HG03457 (cell line): ENCODE data around the gene PHF3.
"Not testable (repeated sequence)": the region's sequence is repeated elsewhere in the genome, so short reads cannot be mapped to it uniquely, and the experiment has no call there.

Source experiments
- ATAC-seq: cut with Tn5 transposase; IDR thresholded peaks from one replicate; pipeline ENCODE4 v1.9.1; 2021; ENCODE audit warnings: moderate number of reproducible peaks; ENCODE audit not compliant: unreplicated experiment

Gene PHF3

DNA sequence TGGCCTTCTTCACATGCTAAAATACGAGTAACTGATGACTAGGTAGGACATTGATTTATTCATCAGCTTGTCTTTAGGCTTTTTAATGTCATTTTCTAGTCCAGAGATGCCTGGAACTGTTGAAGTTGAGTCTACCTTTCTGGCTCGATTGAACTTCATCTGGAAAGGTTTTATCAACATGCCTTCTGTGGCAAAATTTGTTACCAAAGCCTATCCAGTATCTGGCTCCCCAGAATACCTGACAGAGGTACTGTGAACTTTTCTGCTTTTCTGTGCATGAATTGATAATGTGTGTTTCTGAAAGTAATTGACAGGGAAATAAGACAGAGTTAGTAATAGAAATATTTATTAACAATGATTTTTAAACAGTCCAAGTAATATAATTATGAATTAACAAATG is 71.0 kb downstream of the PHF3 start:
- no peak for ATAC-seq

DNA sequence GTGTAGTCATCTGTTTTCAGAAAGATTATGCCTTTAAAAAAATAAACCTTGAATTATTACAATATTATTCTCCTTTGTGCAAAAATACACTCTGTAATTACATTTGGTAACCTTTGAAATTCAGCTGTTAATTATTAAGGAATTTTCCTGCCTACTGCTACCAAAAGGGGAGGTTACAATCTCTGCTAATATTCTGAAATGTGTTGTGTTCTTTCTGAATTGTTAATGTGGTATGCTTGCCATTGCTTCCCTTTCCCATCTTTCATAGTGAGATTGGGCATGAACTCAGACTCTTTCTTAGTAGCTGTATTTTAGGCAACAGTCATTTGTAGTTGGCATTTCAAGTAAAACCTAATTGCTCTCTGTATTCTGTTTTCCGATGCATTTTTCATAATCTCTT is 73.0 kb downstream of the PHF3 start:
- no peak for ATAC-seq

DNA sequence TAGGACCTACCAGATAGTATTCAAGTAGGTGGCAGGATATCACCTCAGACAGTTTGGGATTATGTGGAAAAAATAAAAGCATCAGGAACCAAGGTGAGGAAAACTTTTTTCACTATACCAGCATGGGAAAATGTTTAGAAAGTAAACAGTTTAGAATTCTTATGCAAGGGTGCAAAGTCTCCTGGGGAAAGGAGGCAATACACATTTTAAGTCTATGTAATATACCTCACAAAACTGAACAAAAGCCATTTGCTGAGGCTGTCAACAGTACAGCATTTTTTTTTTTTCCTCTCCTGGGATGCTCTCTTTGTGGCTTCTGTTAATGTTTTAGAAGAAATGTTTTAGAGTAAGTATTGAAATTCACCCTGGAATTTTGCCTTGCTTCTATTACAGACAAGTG is 73.5 kb downstream of the PHF3 start:
- ATAC-seq, result no peak

DNA sequence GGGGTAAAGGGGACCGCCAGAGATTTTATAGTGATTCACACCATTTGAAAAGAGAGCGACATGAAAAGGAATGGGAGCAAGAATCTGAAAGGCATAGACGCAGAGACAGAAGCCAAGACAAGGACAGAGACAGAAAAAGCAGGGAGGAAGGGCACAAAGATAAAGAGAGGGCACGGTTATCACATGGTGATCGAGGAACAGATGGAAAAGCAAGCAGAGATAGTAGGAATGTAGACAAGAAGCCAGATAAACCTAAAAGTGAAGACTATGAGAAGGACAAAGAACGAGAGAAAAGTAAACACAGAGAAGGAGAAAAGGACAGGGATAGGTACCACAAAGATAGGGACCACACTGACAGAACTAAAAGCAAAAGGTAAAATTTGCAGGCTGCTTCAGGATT is 77.7 kb downstream of the PHF3 start:
- ATAC-seq, result no peak

DNA sequence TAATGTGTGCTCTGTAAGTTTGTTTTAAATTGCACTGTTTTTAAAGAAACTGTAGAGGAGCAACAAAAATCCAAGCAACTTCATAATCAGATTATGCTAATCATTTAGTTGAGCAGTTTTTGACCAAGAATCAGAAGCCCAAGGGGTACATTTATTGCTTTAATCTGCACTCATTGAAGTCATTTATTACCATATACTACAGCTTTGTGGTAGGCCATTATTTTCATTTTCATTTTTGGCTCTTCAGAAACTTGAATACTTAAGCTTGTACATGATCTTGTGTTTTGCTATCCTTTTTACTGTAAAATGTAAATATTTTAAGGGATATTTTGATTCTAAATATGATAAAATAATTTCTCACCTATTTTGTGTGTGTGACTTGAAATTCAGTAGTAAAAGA is 78.5 kb downstream of the PHF3 start:
- no peak for ATAC-seq

DNA sequence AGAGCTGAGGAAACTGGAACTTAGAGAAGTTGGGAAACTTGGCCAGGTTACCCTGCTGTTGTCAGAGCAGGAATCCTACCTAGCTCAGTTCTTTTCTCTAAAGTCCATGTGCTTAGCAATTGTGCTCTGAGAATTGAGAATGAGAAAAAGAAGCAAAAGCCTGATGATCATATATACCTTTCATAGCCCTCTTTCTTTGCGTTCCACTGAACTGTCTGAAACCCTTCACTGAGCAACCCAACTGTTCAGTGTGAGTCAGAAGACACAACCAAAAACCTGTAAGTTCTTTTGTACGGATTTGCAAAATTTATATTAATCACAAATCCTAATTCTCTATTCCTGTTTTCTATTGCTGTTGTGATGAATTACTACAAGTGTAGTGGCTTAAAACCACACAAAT is 80.6 kb downstream of the PHF3 start:
- ATAC-seq, result no peak

DNA sequence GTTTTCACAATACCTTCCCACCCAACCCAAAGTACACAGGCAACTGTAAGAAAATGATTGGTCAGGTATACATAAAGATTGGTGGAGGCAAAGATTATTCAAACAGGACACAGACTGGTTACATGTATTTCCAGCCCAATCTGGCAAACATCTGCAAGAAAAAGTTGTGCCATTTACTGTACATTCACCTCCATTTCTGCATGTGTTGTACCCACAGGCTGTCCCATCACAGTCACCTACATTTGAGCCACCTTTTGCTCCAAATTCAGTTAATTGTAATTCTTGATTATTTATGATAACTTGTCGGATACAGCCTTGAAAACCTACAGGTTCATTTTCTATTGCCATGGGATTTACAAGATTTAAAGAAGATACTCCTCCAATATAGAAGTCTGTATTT is 85.6 kb downstream of the PHF3 start:
- no peak for ATAC-seq

DNA sequence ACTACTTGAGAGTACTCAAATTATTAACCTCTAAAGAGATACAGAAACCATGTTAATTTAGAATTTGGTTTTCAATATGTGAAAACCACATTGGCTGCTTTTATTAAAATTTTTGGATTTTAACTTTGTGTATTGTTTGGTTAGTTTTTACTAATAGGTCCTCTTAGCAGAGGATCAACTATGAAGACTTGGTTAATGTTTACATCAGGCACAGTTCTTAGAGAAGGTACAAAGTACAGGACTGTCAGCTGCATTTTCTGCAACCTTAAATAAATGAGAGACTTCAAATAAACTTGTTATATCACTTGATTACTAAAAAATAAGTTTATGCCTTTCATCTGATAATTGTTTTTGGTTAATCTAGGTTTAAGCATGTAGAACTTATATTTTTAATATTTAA is 89.1 kb downstream of the PHF3 start:
- ATAC-seq, result no peak

DNA sequence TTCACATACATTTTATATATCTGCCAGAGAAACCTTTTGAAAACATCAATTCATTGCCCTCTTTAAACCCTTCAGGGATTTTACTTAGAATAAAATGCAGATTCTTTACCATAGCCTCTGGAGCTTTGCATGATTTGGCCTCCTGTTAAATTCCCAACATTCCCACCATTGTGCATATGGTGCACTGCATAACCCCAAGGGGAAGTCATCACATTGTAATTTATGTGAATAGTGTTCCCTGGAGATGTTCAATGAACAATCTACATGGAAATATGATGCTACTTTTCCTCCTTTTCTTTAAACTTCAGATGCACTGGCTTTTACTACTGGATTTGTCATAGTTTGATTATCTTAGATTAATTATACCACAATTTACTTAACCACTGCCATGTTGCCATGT is 94.7 kb downstream of the PHF3 start:
- no peak for ATAC-seq

DNA sequence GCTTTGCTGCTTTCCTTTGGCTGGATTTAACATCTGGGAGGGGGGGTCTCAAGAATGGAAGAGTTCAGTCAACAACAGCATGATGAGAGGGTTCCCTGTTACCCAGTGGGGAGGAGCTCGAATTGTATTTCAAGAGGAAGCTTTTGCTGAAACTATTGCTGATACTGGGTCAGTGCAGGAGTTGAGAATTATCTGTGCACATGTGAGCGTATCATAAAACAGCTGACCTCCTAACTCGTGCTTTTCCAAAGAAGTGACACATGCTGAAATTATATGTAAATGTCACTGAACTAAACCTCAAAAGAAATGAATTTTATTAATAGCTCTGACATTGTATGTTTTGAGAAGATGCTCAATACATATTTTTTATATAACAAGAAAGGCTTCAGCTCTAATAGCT is 96.3 kb downstream of the PHF3 start:
- ATAC-seq, result no peak

DNA sequence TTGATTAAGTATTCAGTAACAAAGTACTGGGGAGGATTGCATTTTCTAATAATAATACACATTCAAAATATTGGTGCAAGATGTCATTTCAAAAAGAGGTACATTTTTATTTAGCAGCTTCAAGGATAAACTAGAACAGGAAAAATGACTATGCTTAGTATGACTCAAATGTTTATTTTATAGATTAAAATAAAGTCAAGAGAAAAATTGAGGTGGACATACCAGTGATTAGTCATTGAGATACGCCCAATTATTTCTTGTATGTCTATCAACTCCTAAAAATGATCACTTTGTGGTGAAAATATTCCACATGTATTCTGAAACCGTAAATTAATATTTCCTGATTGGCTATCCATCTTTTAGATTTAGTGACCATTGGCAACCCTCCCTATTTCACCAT is 96.7 kb downstream of the PHF3 start:
- ATAC-seq, result no peak

DNA sequence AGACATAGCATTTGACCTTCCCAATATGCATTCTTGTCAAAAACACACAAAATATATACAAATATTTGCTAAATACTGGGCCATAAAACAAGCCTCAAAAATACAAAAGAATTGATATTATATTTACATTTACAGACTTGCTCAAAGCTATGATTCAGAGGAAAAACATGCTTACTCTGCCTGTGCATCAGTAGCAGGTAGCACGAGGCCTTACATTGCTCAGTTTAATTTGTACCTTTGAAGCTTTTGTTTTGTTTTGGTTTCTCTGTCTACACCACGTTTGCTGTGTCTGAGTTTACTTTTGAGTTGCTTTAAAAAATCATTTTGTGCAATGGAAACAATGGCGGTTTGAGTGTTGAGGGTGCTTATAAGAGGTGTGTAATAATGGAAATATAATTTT is 99.3 kb downstream of the PHF3 start:
- ATAC-seq, result no peak

DNA sequence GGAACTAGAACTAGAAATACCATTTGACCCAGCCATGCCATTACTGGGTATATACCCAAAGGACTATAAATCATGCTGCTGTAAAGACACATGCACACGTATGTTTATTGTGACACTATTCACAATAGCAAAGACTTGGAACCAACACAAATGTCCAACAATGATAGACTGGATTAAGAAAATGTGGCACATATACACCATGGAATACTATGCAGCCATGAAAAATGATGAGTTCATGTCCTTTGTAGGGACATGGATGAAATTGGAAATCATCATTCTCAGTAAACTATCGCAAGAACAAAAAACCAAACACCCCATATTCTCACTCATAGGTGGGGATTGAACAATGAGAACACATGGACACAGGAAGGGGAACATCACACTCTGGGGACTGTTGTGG is 102.6 kb downstream of the PHF3 start:
- not testable (repeated sequence) for ATAC-seq

DNA sequence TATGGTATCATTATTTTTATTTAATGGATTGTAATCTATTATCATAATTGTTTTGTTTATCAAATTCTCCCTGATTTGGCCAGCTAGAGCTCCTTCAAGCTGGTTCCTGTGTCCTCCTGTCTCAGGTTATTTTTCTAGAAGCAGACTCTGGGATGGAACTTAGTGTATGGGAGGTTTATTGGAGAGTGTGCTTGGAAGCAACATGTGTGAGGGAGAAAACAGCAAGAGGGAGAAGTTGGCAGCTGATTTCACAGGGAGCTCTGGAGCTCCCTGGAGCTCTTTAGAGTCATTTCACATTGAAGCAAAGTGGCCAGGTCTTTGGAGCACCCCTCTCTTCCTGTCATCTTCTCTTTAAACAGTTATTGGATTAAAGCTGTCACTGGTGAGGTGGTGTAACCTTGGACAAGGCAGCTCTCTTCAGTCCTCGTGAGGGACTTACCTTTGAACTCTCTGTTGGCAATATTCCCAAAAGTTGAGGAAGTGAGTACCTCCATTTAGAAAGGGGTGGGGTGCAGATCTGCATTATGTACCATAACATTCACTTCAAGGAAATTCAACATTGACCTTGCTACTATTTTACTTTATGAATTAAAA is 103.6 kb downstream of the PHF3 start:
- ATAC-seq, result no peak

DNA sequence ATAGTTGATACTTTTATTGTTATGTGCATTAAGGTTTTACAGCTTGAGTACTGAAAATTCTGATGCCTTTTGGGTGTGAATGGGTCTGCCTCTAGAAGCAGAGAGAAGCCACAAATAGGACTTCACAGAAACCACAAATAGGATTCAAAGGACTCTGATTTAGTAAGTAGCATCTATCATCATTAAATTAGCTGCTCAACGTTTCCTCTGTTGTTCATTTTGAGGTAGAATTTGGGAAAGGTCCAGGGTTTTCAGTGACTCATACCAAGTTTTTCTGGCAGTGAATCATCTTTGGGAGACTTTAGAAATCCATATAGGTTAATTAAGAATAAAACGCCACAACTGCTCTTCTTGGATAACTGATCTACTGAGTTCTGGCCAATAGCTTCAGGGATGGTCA is 105.1 kb downstream of the PHF3 start:
- no peak for ATAC-seq

DNA sequence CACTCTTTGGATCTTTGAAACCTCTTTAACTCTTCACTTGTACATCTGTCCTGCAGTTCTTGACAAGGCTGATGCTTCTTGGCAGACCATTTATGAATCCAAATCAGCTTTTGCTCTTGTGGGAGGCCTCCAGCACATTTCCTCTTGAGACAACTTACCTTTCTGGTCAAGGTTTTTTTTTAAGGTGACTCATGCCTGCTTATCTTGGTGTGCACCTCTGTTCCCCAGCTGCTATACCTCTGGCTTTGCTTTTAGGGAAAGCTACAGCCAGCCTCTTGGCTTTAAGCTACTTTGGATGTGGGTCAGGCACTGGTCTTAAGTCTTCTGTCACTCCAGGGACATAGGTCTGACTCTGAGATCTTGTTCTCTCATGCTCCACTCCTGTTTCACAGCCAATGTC is 106.5 kb downstream of the PHF3 start:
- no peak for ATAC-seq

DNA sequence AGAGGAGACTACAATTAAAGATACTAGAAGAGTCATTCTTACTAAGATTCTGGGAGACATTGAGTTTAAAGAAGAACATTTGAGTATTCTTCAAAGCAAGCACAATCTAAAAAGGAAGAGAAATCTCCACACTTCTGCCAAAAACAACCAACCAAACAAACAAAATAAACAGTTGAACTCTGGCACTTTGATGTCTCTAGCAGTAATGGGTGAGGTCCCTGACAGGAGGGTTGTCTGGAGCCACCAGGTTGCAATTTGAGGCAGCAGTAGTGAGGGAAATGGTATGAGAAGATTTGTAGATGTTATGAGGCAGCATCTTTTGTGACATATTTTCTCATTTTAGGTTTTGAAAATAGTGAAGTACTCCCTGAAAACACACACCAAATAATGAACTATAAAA is 108.1 kb downstream of the PHF3 start:
- ATAC-seq, result no peak

DNA sequence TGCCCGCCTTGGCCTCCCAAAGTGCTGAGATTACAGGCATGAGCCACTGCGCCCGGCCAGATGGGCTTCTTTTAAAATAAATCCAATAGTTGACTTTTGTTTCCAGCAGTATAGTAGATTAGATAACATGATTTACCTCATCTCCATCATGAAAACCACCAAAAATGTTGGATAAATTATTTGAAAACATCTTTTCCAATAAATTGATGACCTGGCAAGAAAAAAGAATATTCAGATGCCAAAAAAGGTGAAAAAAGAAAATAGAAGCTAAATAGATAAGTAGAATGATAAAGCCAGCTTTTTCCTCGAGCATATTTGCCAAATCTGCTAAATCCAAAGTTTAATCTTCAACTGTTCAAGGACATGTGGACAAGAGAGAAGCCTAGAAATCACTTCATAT is 109.2 kb downstream of the PHF3 start:
- ATAC-seq, result no peak

DNA sequence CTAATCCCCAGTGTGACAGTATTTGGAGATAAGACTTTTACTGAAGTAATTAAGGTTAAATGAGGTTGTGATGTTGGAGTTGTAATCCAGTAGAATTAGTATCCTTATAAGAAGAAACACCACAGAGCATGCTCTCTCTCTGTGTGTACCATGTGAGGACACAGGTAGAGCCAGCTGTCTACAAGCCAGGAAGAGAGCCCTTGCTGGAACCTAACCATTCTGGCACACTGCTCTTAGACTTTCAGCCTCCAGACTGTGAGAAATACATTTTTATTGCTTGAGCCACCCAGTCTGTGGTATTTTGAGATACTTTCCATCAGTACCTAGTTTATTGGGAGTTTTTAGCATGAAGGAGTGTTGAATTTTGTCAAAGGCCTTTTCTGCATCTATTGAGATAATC is 110.2 kb downstream of the PHF3 start:
- no peak for ATAC-seq

DNA sequence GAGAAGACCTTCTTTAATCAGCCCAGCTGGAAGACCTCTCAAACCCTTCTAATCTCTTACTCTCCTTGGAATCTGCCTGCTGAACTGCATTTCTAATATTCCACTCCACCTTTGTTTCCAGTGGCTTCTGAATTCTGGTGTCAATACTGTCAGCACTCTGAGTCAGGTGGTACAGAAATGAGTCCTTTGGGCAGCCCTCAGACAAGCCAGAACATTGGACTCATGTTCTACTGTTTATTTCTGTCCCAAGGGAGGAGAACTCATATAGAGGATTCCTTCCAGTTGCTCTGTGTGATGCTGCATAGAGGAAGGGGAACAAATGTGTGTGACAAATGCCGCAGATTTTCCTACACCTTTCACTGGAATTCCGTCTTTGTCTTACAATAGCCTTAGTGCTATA is 114.8 kb downstream of the PHF3 start:
- ATAC-seq, result no peak

DNA sequence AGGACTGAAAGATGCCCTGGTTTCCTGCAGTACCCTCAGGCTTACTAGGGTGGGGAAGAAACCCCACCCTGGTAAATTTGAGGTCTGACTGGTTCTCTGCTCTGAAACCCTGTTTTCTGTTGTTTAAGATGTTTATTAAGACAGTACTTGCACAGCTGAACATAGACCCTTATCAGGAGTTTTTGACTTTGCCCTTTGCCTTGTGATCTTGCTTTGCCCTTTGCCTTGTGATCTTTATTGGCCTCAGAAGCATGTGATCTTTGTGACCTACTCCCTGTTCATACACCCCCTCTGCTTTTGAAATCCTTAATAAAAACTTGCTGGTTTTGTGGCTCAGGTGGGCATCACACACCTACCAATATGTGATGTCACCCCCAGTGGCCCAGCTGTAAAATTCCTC is 121.7 kb downstream of the PHF3 start:
- not testable (repeated sequence) for ATAC-seq

DNA sequence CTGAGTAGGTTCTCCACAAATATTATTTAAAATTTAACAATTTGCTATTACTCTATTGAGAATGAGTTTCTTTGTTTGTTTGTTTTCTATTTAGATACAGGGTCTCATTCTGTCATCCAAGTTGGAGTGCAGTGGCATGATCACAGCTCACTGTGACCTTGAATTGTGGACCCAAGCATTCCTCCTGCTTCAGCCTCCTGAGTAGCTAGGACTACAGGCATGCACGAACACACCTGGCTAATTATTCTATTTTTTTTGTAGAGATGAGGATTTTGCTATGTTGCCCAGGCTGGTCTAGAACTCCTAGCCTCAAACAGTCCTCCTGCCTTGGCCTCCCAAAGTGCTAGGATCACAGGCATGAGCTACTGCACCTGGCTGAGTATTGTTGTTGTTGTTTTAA is 122.2 kb downstream of the PHF3 start:
- ATAC-seq, result no peak

DNA sequence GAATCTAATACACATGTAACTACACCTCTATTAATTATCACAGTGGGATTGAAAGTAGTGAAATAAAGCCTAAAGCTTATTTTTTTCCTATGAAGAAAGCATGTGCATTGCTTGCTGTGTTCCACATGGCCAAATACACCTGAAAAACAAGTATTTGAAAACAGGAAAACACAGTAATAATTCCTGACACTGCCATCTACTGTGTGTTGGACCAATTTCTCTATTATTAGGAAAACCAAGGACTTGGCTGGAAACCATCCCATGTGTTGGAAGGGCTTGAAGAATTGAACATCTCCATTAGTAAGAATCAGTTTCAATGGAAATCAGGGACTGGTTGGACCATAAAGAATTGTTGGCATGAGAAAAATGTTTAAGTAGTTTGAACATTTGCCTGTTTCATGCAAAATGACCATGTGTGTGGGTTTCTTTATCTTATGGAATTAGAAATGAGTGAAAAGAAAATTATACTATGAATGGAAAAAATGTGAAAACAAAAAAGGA is 124.1 kb downstream of the PHF3 start:
- ATAC-seq, result no peak

DNA sequence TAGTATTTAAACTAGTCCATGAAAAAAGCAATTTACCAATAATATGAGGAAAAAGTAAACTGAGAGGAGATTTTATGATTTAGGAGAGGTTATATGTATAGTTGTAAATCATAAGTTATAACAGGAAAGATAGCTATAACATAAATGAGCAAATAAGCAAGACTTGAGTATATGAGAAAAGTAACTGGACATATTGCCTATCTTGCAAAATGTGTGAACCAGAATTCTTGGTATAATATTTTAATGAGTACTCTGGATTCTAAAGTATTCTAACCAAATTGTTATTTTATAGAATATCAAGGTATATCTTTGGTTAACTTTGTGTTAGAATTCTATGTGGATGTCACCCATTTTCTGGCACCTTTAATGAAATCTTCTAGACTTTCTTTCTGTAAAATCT is 124.6 kb downstream of the PHF3 start:
- ATAC-seq, result no peak
